ENCODE measurements around the gene ABCC1.

The ABCC1 gene

DNA sequence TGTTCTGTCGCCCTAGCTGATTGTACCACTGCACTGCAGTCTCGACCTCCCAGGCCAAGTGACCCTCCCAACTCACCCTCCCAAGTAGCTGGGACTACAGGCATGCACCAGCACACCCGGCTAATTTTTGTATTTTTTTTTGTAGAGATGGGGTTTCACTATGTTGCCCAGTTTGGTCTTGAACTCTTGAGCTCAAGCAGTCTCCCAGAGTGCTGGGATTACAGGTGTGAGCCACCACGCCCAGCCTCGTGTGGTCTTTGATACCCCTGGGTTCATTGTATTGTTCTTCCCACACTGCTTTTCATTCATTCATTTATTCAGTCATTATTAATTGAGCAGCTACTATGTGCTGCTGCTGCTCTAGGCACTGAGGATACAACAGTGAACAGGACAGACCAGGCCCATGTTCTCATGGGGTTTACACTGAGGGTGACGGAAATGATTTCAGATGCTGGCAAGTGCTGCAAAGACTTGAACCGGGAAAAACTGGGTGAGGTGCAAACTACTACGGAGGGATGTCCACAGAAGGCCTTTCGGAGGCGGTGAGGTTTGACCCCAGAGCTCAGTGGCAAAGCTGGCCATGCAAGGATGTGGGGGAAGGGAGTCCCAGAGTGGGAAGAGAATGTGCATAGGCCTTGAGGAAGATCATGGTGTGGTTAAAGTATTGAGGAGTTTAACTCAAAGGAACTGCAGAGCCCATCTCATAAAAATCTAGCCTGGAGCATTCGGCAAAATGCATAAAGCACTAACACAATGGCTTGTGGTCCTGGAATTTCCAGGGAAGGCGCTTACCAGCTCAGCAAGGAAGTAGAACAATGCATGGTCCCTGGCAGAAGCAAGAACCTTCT, 10.9 kb downstream of the ABCC1 start:
- no peak for DNase-seq (ENCODE audit: insufficient read length, low spot score)
- no peak for FAIRE-seq
- TF ChIP-seq, protein P1, sequence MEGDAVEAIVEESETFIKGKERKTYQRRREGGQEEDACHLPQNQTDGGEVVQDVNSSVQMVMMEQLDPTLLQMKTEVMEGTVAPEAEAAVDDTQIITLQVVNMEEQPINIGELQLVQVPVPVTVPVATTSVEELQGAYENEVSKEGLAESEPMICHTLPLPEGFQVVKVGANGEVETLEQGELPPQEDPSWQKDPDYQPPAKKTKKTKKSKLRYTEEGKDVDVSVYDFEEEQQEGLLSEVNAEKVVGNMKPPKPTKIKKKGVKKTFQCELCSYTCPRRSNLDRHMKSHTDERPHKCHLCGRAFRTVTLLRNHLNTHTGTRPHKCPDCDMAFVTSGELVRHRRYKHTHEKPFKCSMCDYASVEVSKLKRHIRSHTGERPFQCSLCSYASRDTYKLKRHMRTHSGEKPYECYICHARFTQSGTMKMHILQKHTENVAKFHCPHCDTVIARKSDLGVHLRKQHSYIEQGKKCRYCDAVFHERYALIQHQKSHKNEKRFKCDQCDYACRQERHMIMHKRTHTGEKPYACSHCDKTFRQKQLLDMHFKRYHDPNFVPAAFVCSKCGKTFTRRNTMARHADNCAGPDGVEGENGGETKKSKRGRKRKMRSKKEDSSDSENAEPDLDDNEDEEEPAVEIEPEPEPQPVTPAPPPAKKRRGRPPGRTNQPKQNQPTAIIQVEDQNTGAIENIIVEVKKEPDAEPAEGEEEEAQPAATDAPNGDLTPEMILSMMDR (IDR thresholded peaks at IDR 0.05; ENCODE audit: insufficient read depth, missing control alignments) = no peak

DNA sequence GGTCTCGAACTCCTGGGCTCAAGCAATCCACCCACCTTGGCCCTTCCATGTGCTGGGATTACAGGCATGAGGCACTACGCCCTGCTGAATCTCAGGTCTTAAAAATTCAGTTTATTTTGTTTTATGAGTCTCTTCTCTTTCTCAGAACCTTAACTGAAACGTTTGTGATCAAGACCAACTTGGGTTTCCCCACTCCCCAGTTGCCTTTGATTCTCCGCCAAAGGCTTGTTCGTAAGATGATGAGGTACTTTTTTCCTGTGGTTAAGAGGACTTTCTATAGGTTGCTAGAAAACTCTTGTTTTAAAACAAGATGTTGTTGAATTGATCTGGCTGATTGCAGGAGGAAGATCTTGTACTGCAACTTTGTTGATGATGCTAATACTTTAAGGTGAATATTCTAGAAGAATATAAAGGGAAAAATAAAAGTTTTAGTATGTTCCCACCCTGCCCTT, 11.7 kb downstream of the ABCC1 start:
- DNase-seq (ENCODE audit: insufficient read length, low spot score) (no peak), FAIRE-seq (no peak)
- TF ChIP-seq, protein P1 (IDR thresholded peaks at IDR 0.05; ENCODE audit: insufficient read depth, missing control alignments) = no peak

DNA sequence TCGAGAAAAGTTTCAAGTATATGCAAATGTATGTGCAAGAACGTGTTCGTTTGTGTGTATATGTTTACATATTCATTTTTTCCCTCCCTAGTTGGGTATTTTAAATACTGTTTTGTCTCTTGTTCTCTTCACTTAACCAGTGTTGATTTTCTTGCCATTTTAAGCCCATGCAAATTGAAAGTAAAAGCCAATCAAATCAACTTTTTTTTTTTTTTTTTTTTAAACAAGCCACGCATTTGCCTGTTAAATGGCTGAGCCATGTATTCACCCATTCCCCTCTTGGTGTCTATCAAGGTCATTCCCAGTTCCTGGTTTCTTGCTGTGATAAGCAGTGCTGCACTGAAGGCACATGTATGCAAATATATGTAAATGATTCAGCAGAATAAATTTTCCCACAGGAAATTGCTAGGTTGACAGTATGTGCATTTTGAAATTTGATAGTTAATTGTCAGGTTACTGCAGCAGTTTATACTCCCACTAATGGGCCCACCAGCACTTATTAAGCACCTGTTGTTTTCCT, 12.2 kb downstream of the ABCC1 start:
- TF ChIP-seq, protein P1 (IDR thresholded peaks at IDR 0.05; ENCODE audit: insufficient read depth, missing control alignments) = no peak
- DNase-seq (ENCODE audit: insufficient read length, low spot score) (no peak), FAIRE-seq (no peak)

DNA sequence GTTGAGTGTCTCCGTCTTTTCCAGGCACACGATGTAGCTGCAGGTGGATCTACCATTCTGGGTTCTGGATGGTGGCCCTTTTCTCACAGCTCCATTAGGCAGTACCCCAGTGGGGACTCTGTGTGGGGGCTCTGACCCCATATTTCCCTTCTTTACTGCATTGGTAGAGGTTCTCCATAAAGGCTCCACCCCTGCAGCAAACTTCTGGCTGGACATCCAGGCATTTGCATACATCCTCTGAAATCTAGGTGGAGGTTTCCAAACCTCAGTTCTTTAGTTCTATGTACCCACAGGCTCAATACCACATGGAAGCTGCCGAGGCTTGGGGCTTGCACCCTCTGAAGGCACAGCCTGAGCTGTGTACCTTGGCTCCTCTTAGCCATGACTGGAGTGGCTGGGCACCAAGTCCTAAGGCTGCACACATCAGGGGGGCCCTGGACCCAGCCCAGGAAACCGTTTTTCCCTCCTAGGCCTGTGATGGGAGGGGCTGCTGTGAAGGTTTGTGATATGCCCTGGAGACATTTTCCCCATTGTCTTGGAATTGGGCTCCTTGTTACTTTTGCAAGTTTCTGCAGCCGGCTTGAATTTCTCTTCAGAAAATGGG, 14.0 kb downstream of the ABCC1 start:
- TF ChIP-seq, protein P1 (IDR thresholded peaks at IDR 0.05; ENCODE audit: insufficient read depth, missing control alignments) = no peak
- DNase-seq (ENCODE audit: insufficient read length, low spot score) (no peak), FAIRE-seq (no peak)

DNA sequence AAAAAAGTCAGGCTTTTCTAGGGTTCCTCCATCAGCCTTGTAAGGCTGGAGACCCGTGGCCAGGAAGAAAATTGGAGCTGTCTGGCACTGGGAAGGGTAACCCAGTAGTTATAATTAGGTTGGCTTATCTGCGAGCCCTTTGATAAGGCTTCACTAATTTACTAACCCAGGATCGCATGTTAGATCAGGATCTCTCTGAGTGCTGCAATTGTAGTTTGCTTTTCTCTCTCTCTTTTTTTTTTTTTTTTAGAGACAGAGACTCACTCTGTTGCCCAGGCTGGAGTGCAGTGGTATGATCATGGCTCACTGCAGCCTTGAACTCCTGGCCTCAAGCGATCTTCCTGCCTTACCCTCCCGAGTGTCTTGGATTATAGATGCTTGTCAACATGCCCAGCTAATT, 17.0 kb downstream of the ABCC1 start:
- TF ChIP-seq, protein P1 (IDR thresholded peaks at IDR 0.05; ENCODE audit: insufficient read depth, missing control alignments) = no peak
- DNase-seq (ENCODE audit: insufficient read length, low spot score) (no peak), FAIRE-seq (no peak)

DNA sequence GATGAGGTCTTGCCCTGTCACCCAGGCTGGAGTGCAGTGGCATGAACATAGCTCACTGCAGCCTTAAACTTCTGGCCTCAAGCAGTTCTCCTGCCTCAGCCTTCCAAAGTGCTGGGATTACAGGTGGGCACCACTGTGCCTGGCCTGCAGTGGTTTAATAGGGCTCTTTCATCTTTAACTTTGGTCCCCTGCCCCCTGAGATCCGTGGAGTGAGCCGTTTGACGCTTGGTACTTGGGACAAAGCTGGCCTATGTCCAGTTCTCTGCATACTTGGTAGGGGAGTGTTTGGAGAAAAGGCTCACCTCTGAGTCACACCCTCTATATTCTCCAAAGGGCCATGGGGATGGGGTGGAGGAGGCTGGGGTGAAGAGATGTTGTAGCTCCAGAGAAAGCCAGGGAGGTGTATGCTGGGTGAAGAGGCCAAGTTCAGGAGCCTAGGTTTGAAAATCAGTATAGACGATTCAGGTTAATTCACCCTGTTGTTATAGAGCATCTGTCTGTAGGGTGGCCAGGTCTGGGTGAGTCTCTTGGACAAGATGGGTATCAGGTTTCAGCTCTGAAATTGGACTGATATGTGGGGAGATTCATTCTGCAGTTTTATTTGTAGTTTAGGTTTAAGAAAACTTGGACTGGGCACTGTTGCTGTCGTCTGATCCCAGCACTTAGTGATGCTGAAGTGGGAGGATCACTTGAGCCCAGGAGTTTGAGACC, 17.6 kb downstream of the ABCC1 start:
- no peak for DNase-seq (ENCODE audit: insufficient read length, low spot score)
- FAIRE-seq = no peak
- TF ChIP-seq, protein P1 (IDR thresholded peaks at IDR 0.05; ENCODE audit: insufficient read depth, missing control alignments) = no peak
